Activated CD4-positive, alpha-beta T cell treated with anti-CD3 and anti-CD28 coated beads, Interleukin-2, amount 50 U/mL, for 1 hour (primary cell): ENCODE results near the gene SULT1A3.
"Not testable (repeated sequence)": the region's sequence is repeated elsewhere in the genome, so short reads cannot be mapped to it uniquely, and the experiment has no call there.

Experiments used
- DNase-seq: peaks from one replicate; pipeline ENCODE4 v3.0.0-alpha.2; 2020

Gene SULT1A3

DNA sequence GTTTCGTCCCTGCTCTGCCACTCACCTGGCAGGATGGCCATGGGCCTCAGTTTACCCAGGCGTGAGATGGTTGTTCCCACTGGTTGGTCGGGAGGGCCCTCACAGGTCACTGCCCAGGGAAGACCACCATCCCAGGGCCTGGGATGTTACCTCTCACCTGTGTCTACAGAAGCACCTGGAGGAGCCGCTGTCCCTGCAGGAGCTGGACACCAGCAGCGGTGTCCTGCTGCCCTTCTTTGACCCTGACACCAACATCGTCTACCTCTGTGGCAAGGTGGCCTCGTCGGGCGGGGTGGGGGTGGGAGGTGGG lies 11.5 kb upstream of the SULT1A3 start:
- DNase-seq, result no peak

DNA sequence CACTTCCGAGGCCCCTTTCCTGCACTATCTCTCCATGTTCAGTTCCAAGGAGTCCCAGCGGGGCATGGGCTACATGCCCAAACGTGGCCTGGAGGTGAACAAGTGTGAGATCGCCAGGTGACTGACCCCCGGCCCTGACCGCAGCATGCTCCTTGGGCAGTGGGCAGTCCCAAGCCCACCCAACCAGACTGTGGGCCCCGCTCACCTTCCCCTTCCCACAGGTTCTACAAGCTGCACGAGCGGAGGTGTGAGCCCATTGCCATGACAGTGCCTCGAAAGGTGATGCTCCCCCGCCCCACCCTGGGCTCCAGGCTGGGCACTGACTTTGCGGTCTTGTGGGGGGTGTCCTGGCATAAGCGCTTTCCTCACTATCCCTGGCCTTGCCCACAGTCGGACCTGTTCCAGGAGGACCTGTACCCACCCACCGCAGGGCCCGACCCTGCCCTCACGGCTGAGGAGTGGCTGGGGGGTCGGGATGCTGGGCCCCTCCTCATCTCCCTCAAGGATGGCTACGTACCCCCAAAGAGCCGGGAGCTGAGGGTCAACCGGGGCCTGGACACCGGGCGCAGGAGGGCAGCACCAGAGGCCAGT lies 11.0 kb upstream of the SULT1A3 start:
- no peak for DNase-seq

DNA sequence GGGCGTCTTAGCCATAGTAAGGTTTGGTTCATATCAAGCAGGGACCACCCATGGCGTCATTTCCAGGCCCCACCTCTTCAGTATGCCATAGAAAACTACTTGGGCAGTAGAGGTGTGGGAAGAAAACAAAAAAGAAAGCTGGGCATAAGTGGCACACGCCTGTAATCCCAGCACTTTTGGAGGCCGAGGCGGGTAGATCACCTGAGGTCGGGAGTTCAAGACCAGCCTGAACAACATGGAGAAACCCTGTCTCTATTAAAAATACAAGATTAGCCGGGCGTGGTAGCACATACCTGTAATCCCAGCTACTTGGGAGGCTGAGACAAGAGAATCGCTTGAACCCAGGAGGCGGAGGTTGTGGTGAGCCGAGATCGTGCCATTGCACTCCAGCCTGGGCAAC lies 7.9 kb upstream of the SULT1A3 start:
- not testable (repeated sequence) for DNase-seq

DNA sequence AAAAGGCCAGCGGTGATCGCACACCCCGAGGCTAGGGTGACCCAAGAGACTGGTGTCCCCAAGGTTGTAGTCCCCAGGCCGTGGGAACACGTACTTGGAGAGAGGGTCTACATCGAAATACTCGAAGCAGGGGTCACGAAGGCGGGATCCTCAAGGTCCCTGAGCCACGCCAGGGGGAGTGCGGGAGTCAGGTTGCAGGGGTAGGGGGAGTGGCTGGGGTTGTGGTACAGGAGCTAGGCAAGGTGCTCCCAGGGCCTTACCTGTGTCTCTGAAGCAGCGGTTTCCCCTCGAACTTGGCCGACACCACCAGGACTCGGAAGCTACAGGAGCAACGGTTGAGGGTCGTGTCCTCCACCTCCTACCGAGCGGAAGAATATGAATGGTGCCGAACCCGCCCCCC lies 6.0 kb upstream of the SULT1A3 start:
- not testable (repeated sequence) for DNase-seq

DNA sequence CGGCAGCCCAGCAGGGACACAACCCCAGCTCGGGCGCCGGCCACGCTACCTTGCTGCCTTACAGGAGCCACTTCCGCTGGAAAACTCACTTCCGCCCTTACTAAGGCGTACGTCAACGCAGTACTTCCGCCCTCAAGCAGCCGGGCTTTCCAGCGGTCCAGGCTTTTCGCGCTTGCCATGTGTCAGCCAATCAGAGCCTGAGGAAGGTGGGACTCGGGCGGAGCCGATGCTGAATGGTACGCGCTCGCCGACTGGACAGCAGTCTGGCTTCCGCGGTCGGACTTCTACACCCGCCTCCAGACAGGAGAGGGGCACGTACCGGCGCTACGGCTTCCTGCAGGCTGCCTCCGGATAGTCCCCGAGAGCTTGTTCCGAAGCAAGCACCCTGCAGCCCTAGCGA lies 5.4 kb upstream of the SULT1A3 start, which contains the start of the genes BOLA2B and SLX1A:
Gene BOLA2B, minus strand, starts transcription at position 52 of the 400 bp plus-strand sequence. CDS start 71 bp downstream, outside the sequence.
Gene SLX1A, plus strand, starts transcription at position 261 of the 400 bp plus-strand sequence. CDS start 210 bp downstream, outside the sequence.
- DNase-seq, result not testable (repeated sequence)

DNA sequence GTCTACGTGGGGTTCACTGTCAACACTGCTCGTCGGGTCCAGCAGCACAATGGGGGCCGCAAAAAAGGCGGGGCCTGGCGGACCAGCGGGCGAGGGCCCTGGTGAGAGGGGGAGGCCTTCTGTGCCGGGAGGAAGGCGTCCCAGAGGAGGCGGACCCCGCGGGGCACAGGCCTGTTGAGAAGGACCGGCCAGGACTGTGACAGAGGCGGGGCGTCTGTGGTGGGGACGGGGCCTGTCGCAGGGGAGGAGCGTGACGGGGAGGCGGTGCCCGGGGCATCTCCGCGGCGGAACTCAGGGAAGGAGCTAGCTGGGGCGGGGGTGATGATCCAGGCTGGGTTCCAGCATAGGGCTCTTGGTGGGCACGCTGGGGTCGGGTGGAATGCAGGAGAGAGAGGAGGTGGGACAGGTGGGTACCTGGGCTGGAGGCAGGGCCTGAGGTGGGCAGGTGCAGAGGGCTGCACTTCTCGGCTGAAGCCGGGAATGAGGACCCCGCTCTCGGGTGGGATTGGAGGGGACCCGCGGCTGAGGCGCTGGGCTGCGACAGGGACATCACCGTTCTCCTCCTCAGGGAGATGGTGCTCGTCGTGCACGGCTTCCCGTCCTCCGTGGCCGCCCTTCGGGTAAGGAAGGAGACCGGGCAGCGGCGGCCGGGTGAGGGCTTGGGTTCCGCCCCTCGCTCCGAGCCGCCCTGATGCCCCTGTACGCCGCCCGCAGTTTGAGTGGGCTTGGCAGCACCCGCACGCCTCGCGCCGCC lies 4.7 kb upstream of the SULT1A3 start:
- not testable (repeated sequence) for DNase-seq

DNA sequence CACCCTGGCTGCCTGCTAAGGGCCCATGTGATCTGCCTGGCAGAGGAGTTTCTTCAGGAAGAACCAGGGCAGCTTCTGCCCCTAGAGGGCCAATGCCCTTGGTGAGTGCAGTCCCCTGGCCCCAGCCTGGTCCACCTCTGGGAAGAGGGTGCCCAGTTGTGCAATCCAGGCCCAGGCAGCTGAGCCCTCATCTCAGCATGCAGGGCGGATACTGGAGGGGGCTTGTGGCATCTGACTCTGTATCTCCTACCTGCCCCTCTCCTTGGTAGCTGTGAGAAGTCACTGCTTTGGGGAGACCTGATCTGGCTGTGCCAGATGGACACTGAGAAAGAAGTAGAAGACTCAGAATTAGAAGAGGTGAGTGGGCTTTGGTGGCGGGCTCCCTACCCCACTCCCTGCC lies 2.1 kb upstream of the SULT1A3 start:
- DNase-seq, result not testable (repeated sequence)

DNA sequence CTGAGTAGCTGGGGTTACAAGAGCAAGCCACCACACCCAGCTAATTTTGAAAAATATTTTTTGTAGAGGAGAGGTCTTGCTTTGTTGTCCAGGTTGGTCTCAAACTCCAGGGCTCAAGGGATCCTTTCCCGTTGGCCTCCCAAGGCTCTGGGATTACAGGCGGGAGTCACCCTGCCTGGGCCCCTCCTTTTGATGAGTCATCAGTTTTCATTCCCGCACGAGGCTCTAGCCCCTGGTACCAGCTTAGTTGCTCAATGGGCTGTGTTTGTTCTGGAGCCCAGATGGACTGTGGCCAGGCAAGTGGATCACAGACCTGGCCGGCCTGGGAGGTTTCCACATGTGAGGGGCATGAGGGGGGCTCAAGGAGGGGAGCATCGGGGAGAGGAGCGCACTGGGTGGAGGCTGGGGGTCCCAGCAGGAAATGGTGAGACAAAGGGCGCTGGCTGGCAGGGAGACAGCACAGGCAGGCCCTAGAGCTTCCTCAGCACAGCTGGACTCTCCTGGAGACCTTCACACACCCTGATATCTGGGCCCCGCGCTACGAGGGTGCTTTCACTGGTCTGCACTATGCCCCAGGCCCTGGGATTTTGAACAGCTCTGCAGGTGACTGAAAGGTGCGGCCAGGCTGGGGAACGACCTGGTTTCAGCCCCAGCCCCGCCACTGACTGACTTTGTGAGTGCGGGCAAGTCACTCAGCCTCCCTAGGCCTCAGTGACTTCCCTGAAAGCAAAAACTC lies 721 bp downstream of the SULT1A3 start:
- DNase-seq, result not testable (repeated sequence)

DNA sequence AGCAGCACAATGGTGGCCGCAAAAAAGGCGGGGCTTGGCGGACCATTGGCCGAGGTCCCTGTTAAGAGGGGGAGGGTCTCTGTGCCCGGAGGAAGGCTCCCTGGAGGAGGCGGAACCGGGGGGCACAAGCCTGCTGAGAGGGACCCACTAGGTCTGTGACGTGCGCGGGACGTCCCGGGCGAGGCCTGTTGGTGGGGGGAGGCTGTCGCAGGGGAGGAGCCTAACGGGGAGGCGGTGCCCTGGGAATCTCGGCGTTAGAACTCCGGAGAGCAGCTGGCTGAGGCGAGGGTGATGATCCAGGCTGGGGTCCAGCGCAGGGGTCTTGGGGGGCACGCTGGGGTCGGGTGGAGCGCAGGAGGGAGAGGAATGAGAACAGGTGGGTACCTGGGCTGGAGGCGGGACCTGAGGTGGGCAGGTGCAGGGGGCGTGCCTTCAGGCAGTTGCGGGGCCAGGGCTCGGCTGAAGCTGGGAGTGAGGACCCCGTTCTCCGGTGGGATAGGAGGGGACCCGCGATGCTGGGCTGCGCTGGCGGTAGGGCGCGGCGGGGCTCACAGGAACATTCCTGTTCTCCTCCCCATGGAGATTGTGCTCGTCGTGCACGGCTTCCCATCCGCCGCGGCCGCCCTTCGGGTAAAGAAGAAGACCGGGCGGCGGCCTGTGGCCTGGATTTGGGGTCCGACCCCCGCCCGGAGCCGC lies 6.6 kb downstream of the SULT1A3 start:
- DNase-seq, result peak; percentile 7

DNA sequence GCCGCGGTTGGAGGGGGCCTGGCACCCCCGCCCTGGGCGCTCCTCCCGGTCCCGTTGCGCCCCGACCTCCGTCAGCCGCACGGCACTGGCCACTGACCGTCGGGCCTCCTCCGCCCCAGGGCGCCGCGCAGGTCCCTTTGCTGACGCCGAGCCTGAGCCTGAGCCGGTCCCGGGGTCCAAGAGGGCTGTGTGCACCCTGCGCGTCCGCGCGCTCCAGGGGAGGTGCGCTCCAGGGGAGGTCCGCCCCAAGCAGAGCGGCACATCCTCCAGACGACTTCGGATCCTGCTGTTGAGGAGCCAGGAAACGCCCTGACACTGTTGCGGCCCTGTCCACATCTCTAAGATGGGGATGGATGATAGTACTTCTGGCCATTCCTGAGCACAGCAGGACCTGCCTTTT lies 7.2 kb downstream of the SULT1A3 start:
- not testable (repeated sequence) for DNase-seq

DNA sequence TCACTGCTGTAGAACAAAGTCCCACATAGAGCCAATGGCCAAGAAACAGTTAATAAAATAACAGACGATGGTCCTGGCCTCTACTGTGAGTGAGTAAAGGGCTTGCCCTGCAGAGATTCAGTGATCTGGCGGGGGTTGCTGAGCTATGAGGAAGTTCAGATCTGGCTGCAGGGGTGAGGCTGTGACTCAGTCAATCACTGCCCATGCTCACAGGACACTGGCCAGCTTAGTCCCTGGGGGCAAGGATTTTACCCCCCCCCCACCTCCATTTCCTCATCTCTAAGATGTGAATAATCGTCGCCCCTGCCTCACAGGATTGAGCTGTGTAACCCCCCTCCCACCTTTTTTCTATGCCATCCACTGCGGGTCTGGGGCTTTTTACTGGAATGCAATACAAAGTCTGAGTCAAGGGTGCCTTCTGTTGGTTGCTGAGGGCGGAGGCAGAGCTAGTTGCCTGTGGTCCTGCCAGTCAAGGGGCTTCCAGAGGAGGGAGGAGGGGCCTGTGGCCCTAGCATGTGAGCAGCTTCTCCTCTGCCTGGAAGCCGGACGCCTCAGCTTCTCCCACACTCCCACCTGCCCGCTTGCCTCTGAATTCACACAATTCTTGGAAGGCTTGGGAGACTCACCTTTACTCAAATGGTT lies 8.1 kb downstream of the SULT1A3 start:
- DNase-seq, result not testable (repeated sequence)

DNA sequence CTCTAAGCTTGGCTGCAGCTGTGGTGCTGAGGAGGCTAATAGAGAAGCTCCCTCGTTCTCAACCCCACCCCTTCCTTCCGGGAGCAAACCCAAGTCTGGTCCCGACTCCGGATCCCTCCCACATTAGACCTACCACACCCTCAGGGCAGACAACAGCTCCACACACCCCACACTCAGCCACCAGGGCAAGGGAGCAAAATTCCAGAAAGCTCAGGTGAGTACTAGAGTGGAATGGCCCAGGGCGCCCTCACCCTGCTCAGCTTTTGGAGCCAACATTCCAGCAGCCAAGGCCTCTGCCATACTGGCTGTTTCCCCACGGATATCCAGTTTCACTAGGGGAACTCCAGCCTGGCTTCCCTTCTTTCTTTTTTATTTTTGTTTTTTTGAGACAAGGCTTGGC lies 10.0 kb downstream of the SULT1A3 start:
- DNase-seq, result peak; percentile 50

DNA sequence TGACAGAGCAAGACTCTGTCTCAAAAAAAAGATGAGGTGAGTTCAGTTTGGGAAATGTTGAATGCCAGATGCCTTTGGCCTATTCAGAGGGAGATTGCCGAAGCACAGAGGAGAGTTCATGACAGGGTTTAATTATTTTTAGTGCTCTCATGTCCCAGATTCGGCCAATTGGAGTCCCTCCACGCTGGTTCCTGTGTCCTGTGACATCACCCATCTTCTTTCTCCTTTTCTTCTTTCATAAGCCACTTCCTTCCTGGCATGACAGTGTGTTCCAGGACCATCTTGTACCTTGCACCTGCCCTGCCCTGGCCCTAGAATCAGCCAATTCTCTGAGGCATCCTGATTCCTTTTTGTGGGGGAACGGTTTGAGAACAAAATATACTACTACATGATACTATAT lies 12.4 kb downstream of the SULT1A3 start:
- DNase-seq, result not testable (repeated sequence)

DNA sequence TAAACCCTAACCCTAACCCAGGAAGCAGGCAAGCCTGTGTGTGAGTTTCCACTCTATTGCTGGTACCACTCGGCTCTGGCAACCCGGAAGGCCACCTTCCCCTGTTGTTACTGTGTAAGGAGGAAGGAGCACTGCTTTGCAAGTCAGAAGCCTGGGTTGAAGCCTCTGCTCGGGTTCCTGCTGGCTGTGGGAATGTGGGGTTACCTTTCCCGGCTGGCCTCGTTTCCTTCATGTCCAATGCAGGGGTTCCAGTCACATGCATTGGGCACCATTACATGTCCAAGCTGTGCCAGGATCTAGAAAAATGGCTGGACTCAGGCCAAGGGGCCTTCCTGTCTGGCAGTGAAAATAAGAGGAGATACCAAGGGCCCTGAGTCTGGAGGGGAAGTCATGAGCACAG lies 18.0 kb downstream of the SULT1A3 start:
- DNase-seq, result not testable (repeated sequence)

DNA sequence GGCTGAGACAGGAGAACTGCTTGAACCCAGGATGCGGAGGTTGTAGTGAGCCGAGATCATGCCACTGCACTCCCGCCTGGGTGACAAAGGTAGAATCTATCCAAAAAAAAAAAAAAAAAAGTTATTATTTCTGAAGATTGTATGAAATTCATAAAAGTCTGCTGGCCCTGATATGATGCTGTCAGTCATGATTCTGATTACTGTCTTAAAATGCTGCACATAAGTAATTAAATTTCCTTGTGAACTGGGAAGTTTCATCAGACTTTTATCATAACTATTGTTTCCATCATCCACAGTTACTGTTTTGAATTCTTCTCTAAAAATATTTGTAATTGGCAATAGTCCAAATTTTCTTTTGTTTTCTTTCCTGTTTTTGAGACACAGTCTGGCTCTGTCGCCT lies 49.3 kb downstream of the SULT1A3 start, which contains the start of gene NPIPB13:
Gene NPIPB13, minus strand, starts transcription at position 101 of the 400 bp plus-strand sequence. CDS start 2,906 bp downstream, outside the sequence.
- not testable (repeated sequence) for DNase-seq
